Muscle layer of duodenum (tissue), 2 donors: Measurements from ENCODE around the gene PRDM16.

Experiments used
- H3K27ac ChIP-seq: one replicate; pipeline ENCODE4 v1.7.0; 2013; ENCODE audit warnings: mild to moderate bottlenecking, low read length
- H3K27me3 ChIP-seq: one replicate; pipeline ENCODE4 v1.7.0; 2013; ENCODE audit warnings: low read depth, mild to moderate bottlenecking, control low read depth, low read length
- H3K36me3 ChIP-seq, 2 donors: one replicate each; pipeline ENCODE4 v1.7.0; 2013; ENCODE audit warnings: low read length in 2 of 2, control low read depth in 1 of 2, mild to moderate bottlenecking in 1 of 2; ENCODE audit not compliant: insufficient read depth in 2 of 2, control insufficient read depth in 1 of 2
- H3K4me1 ChIP-seq, 2 donors: one replicate each; pipeline ENCODE4 v1.7.0; 2013; ENCODE audit warnings: low read length in 2 of 2, mild to moderate bottlenecking in 2 of 2, control low read depth in 1 of 2, moderate library complexity in 1 of 2; ENCODE audit not compliant: insufficient read depth in 2 of 2, control insufficient read depth in 1 of 2
- H3K4me3 ChIP-seq, 2 donors: one replicate each; pipeline ENCODE4 v1.7.0; 2013; ENCODE audit warnings: low read length in 2 of 2, low read depth in 1 of 2, mild to moderate bottlenecking in 1 of 2
- H3K9me3 ChIP-seq, 2 donors: one replicate each; pipeline ENCODE4 v1.7.0; 2013; ENCODE audit warnings: low read length in 2 of 2, control low read depth in 1 of 2, mild to moderate bottlenecking in 1 of 2; ENCODE audit not compliant: control insufficient read depth in 1 of 2
- donor health status: healthy.

PRDM16 gene

DNA sequence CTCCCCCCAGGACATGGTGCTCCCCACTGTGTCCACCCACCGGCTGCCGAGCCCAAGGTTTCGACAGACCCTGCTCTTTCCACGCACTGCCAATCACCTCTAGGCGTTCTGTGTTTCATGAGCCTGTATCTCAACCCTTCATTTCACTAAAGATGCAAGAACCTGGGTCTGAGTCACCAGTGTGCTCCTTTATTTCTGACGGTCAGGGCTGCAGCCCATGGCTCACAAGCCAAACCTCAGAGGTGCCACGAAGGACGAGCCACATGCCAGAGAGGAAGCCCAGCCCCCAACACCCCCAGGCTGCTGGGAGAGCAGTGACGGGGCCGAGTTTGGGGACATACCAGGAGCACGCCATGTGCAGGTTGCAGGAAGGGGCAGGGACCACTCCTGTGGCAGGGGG, 306.2 kb downstream of the PRDM16 start:
- H3K36me3 ChIP-seq: no peaks in the 10 kb centered on the region
- H3K27me3 ChIP-seq: no peaks in the 10 kb centered on the region
- no peaks in the 10 kb centered on the region for H3K4me1 ChIP-seq
- no peak overlapping the region for H3K4me3 ChIP-seq
- H3K27ac ChIP-seq: no peak overlapping the region
- no peaks in the 10 kb centered on the region for H3K9me3 ChIP-seq

DNA sequence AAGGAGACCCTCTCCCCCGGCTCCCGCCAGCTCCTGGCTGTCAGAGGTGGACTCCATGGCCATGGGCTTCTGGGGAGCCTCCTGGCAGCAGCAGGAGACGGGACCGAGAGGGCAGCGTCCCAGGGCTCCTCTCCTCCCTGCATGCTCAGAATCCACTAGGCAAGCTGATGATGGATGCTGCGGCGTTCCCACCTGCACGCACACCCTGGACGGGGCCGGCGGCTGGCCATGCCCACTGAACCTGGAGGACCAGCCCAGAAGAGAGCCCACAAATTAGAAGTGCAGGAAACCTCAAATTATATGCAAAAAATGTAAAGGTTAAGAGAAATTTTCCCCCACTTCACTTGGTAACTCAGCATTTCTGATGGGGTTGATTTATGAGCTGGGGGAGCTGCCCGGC, 308.2 kb downstream of the PRDM16 start:
- Histone ChIP-seq H3K27me3 (no peaks in the 10 kb centered on the region), H3K36me3 (no peaks in the 10 kb centered on the region), H3K27ac (no peak overlapping the region), H3K4me1 (no peaks in the 10 kb centered on the region), H3K9me3 (no peaks in the 10 kb centered on the region), H3K4me3 (no peak overlapping the region)

DNA sequence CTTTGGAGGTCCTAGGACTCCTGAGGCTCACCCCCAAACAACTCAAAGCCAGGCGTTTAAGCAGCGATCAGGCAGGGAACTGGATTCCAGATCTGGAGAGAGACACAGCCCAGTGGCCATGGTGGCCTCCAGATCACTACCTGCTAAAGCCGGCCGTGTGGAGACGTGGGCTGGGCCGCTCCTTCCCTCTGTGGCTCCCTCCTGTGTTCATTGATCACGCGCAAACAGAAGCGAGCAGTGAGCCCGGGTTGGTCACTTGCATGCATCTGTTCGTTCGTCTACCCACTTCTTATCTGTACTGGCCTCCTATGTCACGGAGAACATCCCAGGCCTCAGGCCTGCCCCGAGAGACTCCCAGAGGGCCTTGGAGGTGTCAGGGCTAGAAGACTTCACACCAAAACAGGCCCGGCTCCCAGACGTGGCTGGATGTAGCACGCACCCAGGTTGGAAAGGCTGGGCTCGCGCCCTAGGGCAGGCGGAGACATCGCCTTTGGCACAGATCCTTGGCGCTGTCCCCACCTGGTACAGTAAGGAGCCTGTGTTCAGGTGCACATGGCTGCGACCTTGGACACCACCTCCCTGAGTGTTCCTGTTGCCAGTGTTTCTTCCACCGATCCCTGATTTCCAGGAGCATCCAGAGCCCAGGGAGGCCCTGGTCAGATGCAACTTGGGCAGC, 308.7 kb downstream of the PRDM16 start:
- Histone ChIP-seq H3K4me3 (no peak overlapping the region), H3K27me3 (no peaks in the 10 kb centered on the region), H3K27ac (no peak overlapping the region), H3K9me3 (no peaks in the 10 kb centered on the region), H3K36me3 (no peaks in the 10 kb centered on the region), H3K4me1 (no peaks in the 10 kb centered on the region)

DNA sequence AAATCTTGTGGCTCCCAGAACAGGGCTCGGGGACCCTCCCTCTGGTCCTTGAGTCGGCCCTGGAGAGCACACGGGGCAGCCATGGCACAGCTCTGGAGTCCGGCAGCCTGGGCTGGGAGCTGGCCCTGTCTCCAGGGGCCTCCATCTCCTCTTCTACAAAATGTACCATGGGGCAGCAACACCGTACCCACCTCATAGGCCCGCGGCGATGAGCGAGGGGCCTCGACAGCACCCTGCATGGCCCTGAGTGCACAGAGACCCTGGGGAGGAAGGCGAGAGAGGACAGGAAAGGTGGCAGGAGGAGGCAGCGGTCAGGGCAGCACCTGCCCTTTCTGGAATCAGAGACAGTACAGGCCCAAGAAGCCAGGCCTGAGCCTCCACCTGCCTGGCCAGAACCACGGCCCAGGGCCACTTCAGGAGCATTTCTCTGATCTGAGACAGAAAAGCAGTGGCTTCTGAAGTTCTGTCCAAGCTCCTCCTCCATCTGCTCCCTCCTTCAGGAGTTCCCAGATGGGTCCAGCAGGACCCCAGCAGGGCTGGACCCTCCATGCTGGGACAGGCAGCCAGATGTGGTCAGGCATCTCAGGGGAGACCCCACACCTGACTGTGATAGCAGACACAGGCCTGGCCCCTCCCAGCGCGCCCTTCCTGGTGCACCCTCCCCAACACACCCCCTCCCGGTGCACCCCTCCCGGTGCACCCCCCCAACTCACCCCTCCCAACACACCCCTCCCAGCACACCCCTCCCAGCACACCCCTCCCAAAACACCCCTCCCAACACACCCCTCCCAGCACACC, 309.6 kb downstream of the PRDM16 start:
- no peak overlapping the region for H3K27ac ChIP-seq
- H3K36me3 ChIP-seq: no peaks in the 10 kb centered on the region
- no peaks in the 10 kb centered on the region for H3K9me3 ChIP-seq
- H3K4me1 ChIP-seq: no peaks in the 10 kb centered on the region
- H3K4me3 ChIP-seq: no peak overlapping the region
- no peaks in the 10 kb centered on the region for H3K27me3 ChIP-seq

DNA sequence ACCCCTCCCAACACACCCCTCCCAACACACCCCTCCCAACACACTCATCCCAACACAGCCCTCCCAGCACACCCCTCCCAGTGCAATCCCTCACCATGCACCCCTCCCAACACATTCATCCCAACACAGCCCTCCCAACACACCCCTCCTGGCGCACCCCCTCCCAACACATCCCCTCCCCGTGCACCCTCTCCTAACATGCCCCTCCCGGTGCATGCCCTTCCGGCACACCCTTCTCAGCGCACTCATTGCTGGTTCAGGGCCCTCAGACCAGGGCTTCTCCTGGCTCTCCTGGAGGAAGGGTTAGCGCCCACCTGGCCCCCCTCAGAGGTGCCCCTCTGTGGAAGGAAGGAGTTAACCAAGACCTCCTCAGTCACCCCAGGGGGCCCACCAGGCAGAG, 310.9 kb downstream of the PRDM16 start:
- H3K27ac ChIP-seq: no peak overlapping the region
- no peak overlapping the region for H3K4me3 ChIP-seq
- H3K36me3 ChIP-seq: no peaks in the 10 kb centered on the region
- no peaks in the 10 kb centered on the region for H3K4me1 ChIP-seq
- no peaks in the 10 kb centered on the region for H3K27me3 ChIP-seq
- no peaks in the 10 kb centered on the region for H3K9me3 ChIP-seq

DNA sequence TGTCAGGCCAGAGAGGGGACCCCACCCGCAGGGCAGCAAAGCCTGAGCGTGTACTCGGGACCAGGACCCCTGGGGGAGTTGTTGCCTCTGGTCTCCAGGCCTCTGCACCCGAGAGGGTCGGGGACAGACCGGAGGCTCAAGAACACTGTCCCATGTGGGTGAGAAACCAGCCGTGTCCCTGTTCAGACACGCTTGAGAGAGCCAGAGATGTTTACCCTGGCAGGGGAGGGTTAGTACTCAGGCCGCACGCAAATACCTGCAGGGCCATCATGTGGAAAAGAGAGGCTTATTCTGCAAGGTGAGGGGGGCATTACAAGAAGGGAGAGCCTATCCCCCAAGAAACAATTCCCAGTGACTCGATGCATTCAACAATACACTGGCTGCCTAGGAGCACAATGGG, 311.5 kb downstream of the PRDM16 start:
- H3K9me3 ChIP-seq: no peaks in the 10 kb centered on the region
- no peaks in the 10 kb centered on the region for H3K4me1 ChIP-seq
- H3K27me3 ChIP-seq: no peaks in the 10 kb centered on the region
- H3K36me3 ChIP-seq: no peaks in the 10 kb centered on the region
- H3K4me3 ChIP-seq: no peak overlapping the region
- H3K27ac ChIP-seq: no peak overlapping the region

DNA sequence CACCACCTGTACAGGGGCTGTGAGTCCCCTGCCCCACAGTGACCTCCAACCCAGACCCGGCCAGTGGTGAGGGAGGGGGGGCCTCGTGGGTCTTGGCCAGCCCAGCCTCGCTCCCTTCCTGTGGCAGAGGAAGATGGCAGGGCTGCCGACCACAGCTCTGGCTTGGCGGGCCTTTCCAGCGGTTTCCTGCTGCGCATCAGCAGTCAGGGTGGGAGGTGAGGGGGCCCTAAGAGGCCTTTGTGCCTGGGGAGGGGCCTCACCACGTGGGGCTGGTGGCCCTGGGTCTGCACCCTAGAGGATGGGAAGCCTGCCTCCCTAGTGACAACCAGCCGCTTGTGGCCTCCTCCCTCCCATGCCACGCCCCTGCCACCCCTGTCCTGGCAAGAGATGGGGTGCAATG, 312.9 kb downstream of the PRDM16 start:
- Histone ChIP-seq H3K4me1 (no peaks in the 10 kb centered on the region), H3K4me3 (no peak overlapping the region), H3K9me3 (no peaks in the 10 kb centered on the region), H3K27ac (no peak overlapping the region), H3K27me3 (no peaks in the 10 kb centered on the region), H3K36me3 (no peaks in the 10 kb centered on the region)

DNA sequence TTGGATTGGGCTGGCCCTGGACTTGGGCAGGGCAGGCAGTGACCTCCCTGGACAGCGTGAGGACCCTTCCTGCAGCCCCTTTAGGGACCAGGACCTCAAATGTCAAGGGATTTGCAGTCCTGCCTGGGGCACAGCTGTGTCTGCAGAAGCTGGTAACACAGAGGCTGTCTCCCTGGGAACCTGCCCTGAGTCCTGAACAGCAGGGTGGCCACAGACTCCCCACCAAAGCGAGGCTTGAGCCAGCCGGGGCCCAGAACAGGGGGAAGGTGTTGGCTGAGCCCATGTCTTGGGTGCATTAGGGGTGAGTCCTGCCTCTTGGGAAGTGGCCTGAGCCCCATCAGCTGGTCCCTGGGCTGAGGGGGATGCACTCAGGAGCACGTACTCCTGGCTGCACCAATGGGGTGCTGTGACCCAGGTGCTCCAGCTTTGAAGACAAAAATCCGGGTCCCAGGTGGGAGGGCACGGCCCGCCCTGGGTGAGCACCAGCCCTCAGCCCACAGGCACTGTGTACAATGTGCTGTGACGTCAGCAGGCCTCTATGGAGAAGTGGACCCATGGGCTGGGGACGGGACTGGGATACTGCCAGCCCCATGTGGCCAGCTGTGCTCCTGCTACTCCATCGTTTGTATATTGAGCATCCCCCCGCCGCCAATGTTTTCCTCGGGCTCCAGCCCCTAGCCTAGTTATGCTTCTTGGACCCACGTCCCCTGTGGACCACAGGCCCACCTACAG, 313.5 kb downstream of the PRDM16 start:
- Histone ChIP-seq H3K4me3 (no peak overlapping the region), H3K27ac (no peak overlapping the region), H3K27me3 (no peaks in the 10 kb centered on the region), H3K4me1 (no peaks in the 10 kb centered on the region), H3K36me3 (no peaks in the 10 kb centered on the region), H3K9me3 (no peaks in the 10 kb centered on the region)

DNA sequence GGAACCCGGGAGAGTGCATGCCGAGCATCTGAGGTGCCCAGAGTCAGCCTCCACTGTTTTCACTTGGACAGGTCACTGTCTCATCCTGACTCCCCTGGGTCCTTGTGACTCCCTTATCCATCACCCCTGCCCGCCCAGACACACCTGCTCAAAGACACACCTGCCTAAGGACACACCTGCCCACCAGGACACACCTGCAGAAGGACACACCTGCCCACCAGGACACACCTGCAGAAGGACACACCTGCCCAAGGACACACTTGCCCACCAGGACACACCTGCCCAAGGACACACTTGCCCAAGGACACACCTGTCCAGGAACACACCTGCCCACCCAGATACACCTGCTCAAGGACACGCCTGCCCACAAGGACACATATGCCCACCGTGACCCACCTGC, 314.7 kb downstream of the PRDM16 start:
- Histone ChIP-seq H3K9me3 (no peaks in the 10 kb centered on the region), H3K4me1 (no peaks in the 10 kb centered on the region), H3K36me3 (no peaks in the 10 kb centered on the region), H3K27ac (no peak overlapping the region), H3K27me3 (no peaks in the 10 kb centered on the region), H3K4me3 (no peak overlapping the region)

DNA sequence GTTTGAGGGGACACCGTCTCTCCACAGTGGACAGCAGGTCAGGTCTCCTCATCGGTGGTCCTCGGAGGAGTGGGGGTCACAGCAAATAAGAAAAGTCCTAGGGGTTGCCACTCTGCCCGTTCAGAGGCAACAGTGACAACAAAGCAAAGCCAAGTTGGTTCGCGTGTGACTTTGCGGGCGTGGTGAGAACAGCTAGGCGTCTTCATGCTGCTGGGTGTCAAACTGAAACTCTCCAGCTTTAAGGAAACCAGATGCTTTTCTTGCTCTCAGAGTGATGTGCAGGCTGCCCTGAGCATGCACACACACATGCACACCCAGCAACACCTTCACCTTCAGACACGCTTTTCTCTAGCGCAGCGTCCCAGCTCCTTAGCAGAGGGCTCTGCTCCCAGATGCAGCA, 315.4 kb downstream of the PRDM16 start:
- H3K9me3 ChIP-seq: no peaks in the 10 kb centered on the region
- no peaks in the 10 kb centered on the region for H3K36me3 ChIP-seq
- H3K4me3 ChIP-seq: no peak overlapping the region
- H3K4me1 ChIP-seq: no peaks in the 10 kb centered on the region
- no peak overlapping the region for H3K27ac ChIP-seq
- no peaks in the 10 kb centered on the region for H3K27me3 ChIP-seq

DNA sequence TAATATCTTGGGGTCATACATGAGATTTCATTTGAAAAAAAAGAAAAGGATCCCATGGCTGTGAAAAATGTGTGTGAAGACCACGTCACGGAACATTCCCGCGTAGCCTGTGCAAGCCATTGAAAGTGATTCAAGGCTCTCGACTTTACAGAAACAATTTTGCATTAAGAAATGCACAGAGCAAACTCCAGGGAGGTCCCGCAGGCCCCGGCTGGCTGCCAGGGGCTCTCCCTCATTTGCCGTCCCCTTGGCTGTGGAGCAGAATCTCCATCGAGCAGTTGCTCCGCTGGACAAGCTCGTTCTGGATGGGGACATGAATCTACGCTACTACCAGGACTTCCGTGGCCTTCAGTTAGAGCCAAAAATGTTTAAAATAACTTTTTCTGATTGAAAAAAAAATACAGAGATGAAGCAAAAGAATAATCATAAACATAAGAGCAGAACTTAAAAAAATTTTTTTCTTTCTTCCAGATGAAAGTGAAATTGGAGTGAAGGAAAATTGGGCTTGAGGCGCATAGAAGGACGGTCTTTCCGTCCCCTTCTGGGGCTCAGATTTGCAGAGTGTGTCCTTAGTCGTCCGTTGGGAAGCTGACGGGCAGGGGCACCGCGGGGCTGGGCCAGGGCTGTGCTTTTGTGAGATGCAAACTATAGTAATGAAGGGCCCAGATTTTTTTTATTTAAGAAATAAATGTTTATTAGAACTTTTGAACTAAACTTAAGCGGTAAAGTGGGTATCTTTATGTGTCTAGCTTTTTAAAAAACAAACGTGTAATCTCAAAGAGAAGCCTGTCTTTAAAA, 317.4 kb downstream of the PRDM16 start:
- Histone ChIP-seq H3K9me3 (no peaks in the 10 kb centered on the region), H3K36me3 (no peaks in the 10 kb centered on the region), H3K27me3 (peaks cover 4% of the 10 kb centered on the region), H3K27ac (no peak overlapping the region), H3K4me3 (no peak overlapping the region), H3K4me1 (no peaks in the 10 kb centered on the region)
